A673 (cell line): ENCODE measurements around the gene PPP4C. TPM values are rescaled to one million over a fixed set of nuclear protein-coding genes. Genes with fewer than 3 reads are reported as not detected.

Source experiments
- BruUV-seq: library from RNA; stranded (reverse); fragments of 400-500 nt; replicated peaks from 2 replicates; lab custom pipeline; 2021; lab: Mats Ljungman, UMichigan
- CTCF ChIA-PET: fragments of 300-600 bp; sonication (Branson Sonifier 250); formaldehyde crosslinking; loops from one replicate; lab custom pipeline; 2022; ENCODE audit warnings: antibody characterized with exemption; lab: Charles Lee
- POLR2A ChIA-PET: fragments of 300-600 bp; sonication (Branson Sonifier 250); formaldehyde crosslinking; loops from one replicate; lab custom pipeline; 2022; ENCODE audit warnings: antibody characterized with exemption; ENCODE audit not compliant: low non-redundant PET; lab: Charles Lee
- DNase-seq: peaks from one replicate; pipeline ENCODE4 v3.0.0-alpha.2; 2015; ENCODE audit warnings: low spot score
- H3K27ac ChIP-seq: fragments of 200-600 bp; sonication (generic); 2 replicates; pipeline ENCODE4 v1.5.1; 2016; ENCODE audit warnings: mixed run types, low read depth, mild to moderate bottlenecking, mixed read lengths, antibody characterized with exemption, low read length; ENCODE audit not compliant: poor library complexity, severe bottlenecking
- H3K27me3 ChIP-seq: fragments of 200-600 bp; sonication (generic); replicated peaks from 2 replicates; pipeline ENCODE4 v1.6.1; 2017; ENCODE audit warnings: mixed run types, low read depth, mild to moderate bottlenecking, mixed read lengths, antibody characterized with exemption, low read length; ENCODE audit not compliant: insufficient read depth, poor library complexity
- H3K36me3 ChIP-seq: fragments of 200-600 bp; sonication (generic); 2 replicates; pipeline ENCODE4 v1.6.1; 2016; ENCODE audit warnings: mixed run types, mild to moderate bottlenecking, mixed read lengths, antibody characterized with exemption, low read length; ENCODE audit not compliant: insufficient read depth, poor library complexity, severe bottlenecking
- H3K4me1 ChIP-seq: fragments of 200-600 bp; sonication (generic); 2 replicates; pipeline ENCODE4 v1.6.1; 2017; ENCODE audit warnings: mixed run types, mild to moderate bottlenecking, mixed read lengths, antibody characterized with exemption, low read length; ENCODE audit not compliant: insufficient read depth, poor library complexity, severe bottlenecking
- H3K4me3 ChIP-seq: fragments of 200-600 bp; sonication (generic); 2 replicates; pipeline ENCODE4 v1.5.1; 2016; ENCODE audit warnings: low read depth, mixed run types, mild to moderate bottlenecking, mixed read lengths, low read length; ENCODE audit not compliant: poor library complexity, severe bottlenecking
- H3K9me3 ChIP-seq: fragments of 200-600 bp; sonication (generic); 2 replicates; pipeline ENCODE4 v1.6.1; 2016; ENCODE audit warnings: mixed run types, low read depth, mild to moderate bottlenecking, mixed read lengths, antibody characterized with exemption, low read length; ENCODE audit not compliant: poor library complexity, severe bottlenecking
- CTCF ChIP-seq: fragments of 300-800, 200-600 bp; sonication (generic); conservative IDR thresholded peaks from 2 replicates; pipeline ENCODE4 v1.5.1; 2017; ENCODE audit warnings: low read depth, mild to moderate bottlenecking, antibody characterized with exemption, low read length, moderate library complexity, mixed read lengths
- EZH2 ChIP-seq: fragments of 200-600 bp; sonication (generic); IDR thresholded peaks from 2 replicates; pipeline ENCODE4 v1.6.1; 2017; ENCODE audit warnings: borderline replicate concordance, low read depth, mild to moderate bottlenecking, mixed read lengths, antibody characterized with exemption, low read length; ENCODE audit not compliant: poor library complexity, severe bottlenecking
- intact Hi-C: fragments of 100-400 bp; cut with micrococcal nuclease; formaldehyde crosslinking; loops from one replicate; pipeline ENCODE4 v1.10.0; 2022; ENCODE audit not compliant: unreplicated experiment
- total RNA-seq: library from RNA; stranded (reverse); gene quantifications from 2 replicates; pipeline ENCODE4 v1.2.3, GENCODE V29; 2021

PPP4C gene
- total RNA-seq, 1 experiment from 2014 or later: 122 TPM

- no peak overlapping the region for H3K4me3 ChIP-seq
- H3K36me3 ChIP-seq: no peaks in the 10 kb centered on the region
- ChIA-PET POLR2A (no interaction called here), CTCF (no interaction called here)
- intact Hi-C loops: no loop called here
- DNase-seq: no peak
- TF ChIP-seq EZH2 (no peak), CTCF (no peak)
- BruUV-seq: no TSS peak
- H3K4me1 ChIP-seq: no peaks in the 10 kb centered on the region
- no peak overlapping the region for H3K27ac ChIP-seq
- H3K9me3 ChIP-seq: no peaks in the 10 kb centered on the region
- H3K27me3 ChIP-seq: no peaks in the 10 kb centered on the region
These were observed 32.5 kb downstream of the PPP4C start for GRCh38 chr16:30108059-30108850.

GRCh38 chr16:30110661-30111060 is 34.9 kb downstream of the PPP4C start:
- intact Hi-C loops: loop anchor here (5.0 kb wide), 1 partner anchor 517 kb away; no protein-coding TSS in a partner anchor
- H3K9me3 ChIP-seq: no peaks in the 10 kb centered on the region
- no peaks in the 10 kb centered on the region for H3K4me1 ChIP-seq
- no peak overlapping the region for H3K4me3 ChIP-seq
- no peak overlapping the region for H3K27ac ChIP-seq
- TF ChIP-seq CTCF (no peak), EZH2 (no peak)
- DNase-seq: no peak
- no peaks in the 10 kb centered on the region for H3K27me3 ChIP-seq
- CTCF ChIA-PET: interaction anchor here (0.7 kb wide), 1 partner anchor 10 kb away, joined by 6 read pairs; no protein-coding TSS in a partner anchor
- H3K36me3 ChIP-seq: no peaks in the 10 kb centered on the region
- POLR2A ChIA-PET: no interaction called here
- BruUV-seq: no TSS peak

- DNase-seq: peak; percentile 77
- Histone ChIP-seq H3K4me3 (no peak overlapping the region), H3K27ac (no peak overlapping the region), H3K9me3 (no peaks in the 10 kb centered on the region), H3K36me3 (peaks cover 4% of the 10 kb centered on the region), H3K27me3 (no peaks in the 10 kb centered on the region), H3K4me1 (no peaks in the 10 kb centered on the region)
- ChIA-PET POLR2A (no interaction called here), CTCF (interaction anchor here (0.6 to 1.1 kb wide), 6 partner anchors 9 to 358 kb away, joined by 3 to 5 read pairs (median 3); partner anchors contain the start of gene CORO1A)
- no peak for TF ChIP-seq EZH2
- peak; percentile 80 for TF ChIP-seq CTCF
- no TSS peak for BruUV-seq
- intact Hi-C loops: loop anchor here (5.0 kb wide), 1 partner anchor 515 kb away; no protein-coding TSS in a partner anchor
These were observed 36.6 kb downstream of the PPP4C start for GRCh38 chr16:30112197-30113030.
